Measurements from ENCODE around the gene BCL11B. TPM values are rescaled to one million over a fixed set of nuclear protein-coding genes. Genes with fewer than 3 reads are reported as not detected.

The BCL11B gene
- total RNA-seq, 1 donor from 2014 or later = 1.0 TPM

DNA sequence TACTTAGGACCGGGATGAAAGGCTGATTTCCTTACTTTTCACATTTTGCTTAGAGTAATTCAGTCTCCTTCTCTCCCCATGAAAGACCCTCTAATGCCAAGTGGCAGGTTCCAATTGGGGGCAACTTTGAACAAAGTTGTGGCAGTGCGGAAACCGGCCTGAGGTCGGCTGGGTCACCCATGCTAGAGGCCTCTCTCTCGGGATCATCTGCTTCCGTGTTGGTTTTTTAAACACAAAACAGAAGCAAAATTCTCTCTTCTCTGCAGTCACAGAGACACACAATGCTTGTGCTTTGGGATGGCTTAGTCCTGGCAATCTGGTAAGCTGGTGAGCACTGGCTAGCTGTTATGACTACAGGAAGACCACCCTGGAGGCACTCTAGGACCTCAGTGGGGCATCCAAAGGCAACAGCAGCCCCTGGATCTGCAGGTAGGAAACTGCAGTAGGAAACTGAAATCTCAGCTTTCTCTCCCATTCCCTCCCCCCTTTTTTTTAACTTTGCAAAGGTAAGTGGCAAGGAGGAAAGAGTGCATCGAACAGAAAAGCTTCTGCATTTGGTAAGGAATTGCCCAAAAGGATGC lies 102.1 kb downstream of the BCL11B start:
- no peaks in the 10 kb centered on the region for H3K4me1 Mint-ChIP-seq (ENCODE audit: unreplicated experiment)
- H3K36me3 Mint-ChIP-seq (ENCODE audit: low read depth, unreplicated experiment) = no peaks in the 10 kb centered on the region
- TF ChIP-seq, protein P1, sequence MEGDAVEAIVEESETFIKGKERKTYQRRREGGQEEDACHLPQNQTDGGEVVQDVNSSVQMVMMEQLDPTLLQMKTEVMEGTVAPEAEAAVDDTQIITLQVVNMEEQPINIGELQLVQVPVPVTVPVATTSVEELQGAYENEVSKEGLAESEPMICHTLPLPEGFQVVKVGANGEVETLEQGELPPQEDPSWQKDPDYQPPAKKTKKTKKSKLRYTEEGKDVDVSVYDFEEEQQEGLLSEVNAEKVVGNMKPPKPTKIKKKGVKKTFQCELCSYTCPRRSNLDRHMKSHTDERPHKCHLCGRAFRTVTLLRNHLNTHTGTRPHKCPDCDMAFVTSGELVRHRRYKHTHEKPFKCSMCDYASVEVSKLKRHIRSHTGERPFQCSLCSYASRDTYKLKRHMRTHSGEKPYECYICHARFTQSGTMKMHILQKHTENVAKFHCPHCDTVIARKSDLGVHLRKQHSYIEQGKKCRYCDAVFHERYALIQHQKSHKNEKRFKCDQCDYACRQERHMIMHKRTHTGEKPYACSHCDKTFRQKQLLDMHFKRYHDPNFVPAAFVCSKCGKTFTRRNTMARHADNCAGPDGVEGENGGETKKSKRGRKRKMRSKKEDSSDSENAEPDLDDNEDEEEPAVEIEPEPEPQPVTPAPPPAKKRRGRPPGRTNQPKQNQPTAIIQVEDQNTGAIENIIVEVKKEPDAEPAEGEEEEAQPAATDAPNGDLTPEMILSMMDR (IDR thresholded peaks at IDR 0.05; ENCODE audit: unreplicated experiment) = no peak
- DNase-seq (ENCODE audit: low spot score) = no peak
- H3K9me3 Mint-ChIP-seq (ENCODE audit: unreplicated experiment) = no peaks in the 10 kb centered on the region
- H3K27ac Mint-ChIP-seq (ENCODE audit: unreplicated experiment) = no peak overlapping the region
- no peaks in the 10 kb centered on the region for H3K27me3 Mint-ChIP-seq (ENCODE audit: unreplicated experiment)
- H3K4me3 Mint-ChIP-seq (ENCODE audit: unreplicated experiment) = no peak overlapping the region

DNA sequence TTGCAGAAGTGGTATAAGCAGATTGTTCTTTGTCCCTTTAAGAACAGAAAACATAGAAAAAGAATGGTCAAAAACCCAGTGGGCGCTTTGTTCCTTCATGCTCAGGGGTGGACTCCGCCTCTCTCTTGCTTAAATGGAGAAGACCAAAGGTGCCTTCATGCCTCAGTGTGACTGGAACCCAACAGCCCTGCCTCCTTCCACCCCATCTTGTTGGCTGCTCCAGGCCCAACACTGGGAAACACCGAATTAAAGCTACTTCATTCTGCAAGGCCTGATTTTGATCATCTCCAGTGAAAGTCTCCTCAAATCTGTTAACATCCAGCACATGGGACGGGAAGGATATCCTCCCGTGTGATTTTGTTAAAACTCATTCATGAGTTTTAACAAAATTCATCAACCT lies 103.7 kb downstream of the BCL11B start:
- Mint-ChIP-seq H3K4me1 (ENCODE audit: unreplicated experiment) (no peaks in the 10 kb centered on the region), H3K4me3 (ENCODE audit: unreplicated experiment) (no peak overlapping the region), H3K36me3 (ENCODE audit: low read depth, unreplicated experiment) (no peaks in the 10 kb centered on the region), H3K27me3 (ENCODE audit: unreplicated experiment) (no peaks in the 10 kb centered on the region), H3K27ac (ENCODE audit: unreplicated experiment) (no peak overlapping the region), H3K9me3 (ENCODE audit: unreplicated experiment) (no peaks in the 10 kb centered on the region)
- TF ChIP-seq, protein P1 (IDR thresholded peaks at IDR 0.05; ENCODE audit: unreplicated experiment) = no peak
- no peak for DNase-seq (ENCODE audit: low spot score)

DNA sequence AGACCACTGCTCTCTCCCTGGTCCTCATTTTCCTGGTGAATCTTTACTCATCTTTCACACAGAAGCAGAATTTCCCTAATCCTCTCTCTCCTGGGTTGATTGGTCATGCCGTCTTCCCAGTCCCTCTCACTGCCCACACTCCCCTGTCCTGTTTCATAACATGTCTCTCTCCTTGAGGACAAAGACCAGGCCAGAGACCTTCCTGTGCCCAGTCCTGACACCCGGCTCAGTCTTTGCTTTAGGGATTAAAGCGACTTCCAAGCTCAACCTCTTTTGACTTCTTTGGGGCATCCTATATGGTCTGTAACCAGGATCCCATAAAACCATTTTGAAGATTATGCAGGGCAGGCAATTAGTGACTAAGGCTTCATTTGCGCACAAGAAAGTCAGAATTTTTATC lies 105.5 kb downstream of the BCL11B start:
- DNase-seq (ENCODE audit: low spot score) = no peak
- no peaks in the 10 kb centered on the region for H3K36me3 Mint-ChIP-seq (ENCODE audit: low read depth, unreplicated experiment)
- TF ChIP-seq, protein P1 (IDR thresholded peaks at IDR 0.05; ENCODE audit: unreplicated experiment) = no peak
- no peak overlapping the region for H3K4me3 Mint-ChIP-seq (ENCODE audit: unreplicated experiment)
- no peaks in the 10 kb centered on the region for H3K4me1 Mint-ChIP-seq (ENCODE audit: unreplicated experiment)
- no peaks in the 10 kb centered on the region for H3K27me3 Mint-ChIP-seq (ENCODE audit: unreplicated experiment)
- H3K9me3 Mint-ChIP-seq (ENCODE audit: unreplicated experiment) = no peaks in the 10 kb centered on the region
- no peak overlapping the region for H3K27ac Mint-ChIP-seq (ENCODE audit: unreplicated experiment)

DNA sequence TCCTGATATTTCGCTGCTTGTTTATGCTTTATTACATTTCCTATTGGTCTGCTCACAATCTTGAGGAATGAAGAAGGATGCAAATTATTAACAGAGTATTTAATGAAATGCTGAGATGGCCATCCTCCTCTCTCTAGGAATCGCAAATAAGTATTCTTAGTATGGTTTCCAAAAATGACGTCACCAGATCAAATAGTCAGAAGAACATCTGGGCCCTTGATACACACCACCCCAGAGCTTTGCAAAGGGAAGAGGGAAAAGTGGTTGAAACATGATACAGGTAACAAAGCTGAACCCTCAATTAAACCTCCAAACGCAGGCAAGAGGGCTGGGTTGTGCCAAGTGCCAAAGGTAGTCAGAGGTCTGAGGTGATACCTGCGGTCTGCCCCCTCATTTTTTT lies 107.3 kb downstream of the BCL11B start:
- H3K4me1 Mint-ChIP-seq (ENCODE audit: unreplicated experiment) = no peaks in the 10 kb centered on the region
- H3K9me3 Mint-ChIP-seq (ENCODE audit: unreplicated experiment) = no peaks in the 10 kb centered on the region
- TF ChIP-seq, protein P1 (IDR thresholded peaks at IDR 0.05; ENCODE audit: unreplicated experiment) = no peak
- H3K4me3 Mint-ChIP-seq (ENCODE audit: unreplicated experiment) = no peak overlapping the region
- no peaks in the 10 kb centered on the region for H3K36me3 Mint-ChIP-seq (ENCODE audit: low read depth, unreplicated experiment)
- no peaks in the 10 kb centered on the region for H3K27me3 Mint-ChIP-seq (ENCODE audit: unreplicated experiment)
- no peak overlapping the region for H3K27ac Mint-ChIP-seq (ENCODE audit: unreplicated experiment)
- no peak for DNase-seq (ENCODE audit: low spot score)

DNA sequence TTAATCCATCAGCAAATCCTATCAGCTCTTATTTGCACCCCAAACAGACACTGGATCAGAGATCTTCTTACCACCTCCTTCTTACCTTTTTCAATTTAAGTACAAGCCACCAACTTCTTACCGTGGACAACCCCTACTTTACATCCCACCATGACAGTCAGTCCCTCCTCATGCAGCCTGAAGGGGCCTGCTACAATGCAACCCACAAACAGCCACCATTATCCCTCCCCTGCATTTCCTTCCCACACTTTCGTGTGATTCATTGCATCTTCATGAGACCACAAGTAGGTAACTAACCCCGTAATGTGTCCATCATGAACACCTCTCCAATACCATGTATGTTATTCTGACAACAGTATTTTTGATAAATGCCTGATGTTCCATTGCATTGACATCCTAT lies 108.6 kb downstream of the BCL11B start:
- Mint-ChIP-seq H3K27me3 (ENCODE audit: unreplicated experiment) (no peaks in the 10 kb centered on the region), H3K4me1 (ENCODE audit: unreplicated experiment) (no peaks in the 10 kb centered on the region), H3K4me3 (ENCODE audit: unreplicated experiment) (no peak overlapping the region), H3K36me3 (ENCODE audit: low read depth, unreplicated experiment) (no peaks in the 10 kb centered on the region), H3K27ac (ENCODE audit: unreplicated experiment) (no peak overlapping the region), H3K9me3 (ENCODE audit: unreplicated experiment) (no peaks in the 10 kb centered on the region)
- TF ChIP-seq, protein P1 (IDR thresholded peaks at IDR 0.05; ENCODE audit: unreplicated experiment) = no peak
- DNase-seq (ENCODE audit: low spot score) = no peak

Measured in endothelial cell (in vitro differentiated cells).